ENCODE data around the gene EME2. TPM values are rescaled to one million over a fixed set of nuclear protein-coding genes. Genes with fewer than 3 reads are reported as not detected.
"Not testable (repeated sequence)": the region's sequence is repeated elsewhere in the genome, so short reads cannot be mapped to it uniquely, and the experiment has no call there.

EME2 gene, protein sequence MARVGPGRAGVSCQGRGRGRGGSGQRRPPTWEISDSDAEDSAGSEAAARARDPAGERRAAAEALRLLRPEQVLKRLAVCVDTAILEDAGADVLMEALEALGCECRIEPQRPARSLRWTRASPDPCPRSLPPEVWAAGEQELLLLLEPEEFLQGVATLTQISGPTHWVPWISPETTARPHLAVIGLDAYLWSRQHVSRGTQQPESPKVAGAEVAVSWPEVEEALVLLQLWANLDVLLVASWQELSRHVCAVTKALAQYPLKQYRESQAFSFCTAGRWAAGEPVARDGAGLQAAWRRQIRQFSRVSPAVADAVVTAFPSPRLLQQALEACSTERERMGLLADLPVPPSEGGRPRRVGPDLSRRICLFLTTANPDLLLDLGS
- 10 to 100 TPM in 2 of 4 donors, 1 to 10 TPM in 2; 5.4 to 16.4 (median 10.5) TPM for polyA plus RNA-seq (ENCODE audit: insufficient read length in 4 of 4)

DNA sequence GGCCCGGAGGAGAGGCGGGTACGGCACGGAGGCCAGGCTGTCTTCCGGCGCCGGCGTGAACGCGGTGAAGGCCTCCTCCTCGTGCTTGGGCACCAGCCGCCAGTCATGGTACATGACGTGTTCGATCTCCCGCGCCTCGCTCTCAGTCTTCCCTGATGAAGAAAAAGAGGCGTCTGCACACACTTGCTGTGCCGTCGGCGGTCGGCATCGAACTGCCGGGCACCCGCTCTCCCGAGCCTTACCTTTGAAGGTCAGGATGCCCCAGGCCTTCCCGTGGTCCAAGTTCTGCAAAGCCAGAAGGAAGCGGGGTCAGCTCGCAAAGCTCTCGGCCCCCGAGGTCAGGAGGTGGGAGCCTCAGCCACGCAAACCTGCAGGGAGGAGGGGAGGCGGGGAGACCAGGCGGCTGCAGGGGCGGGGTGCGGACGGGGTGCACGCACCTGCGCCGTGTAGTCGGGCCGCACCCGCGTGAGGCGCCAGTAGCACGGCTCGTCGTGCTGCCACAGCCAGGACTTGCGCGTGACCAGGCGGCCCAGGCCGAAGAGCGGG is at the start of gene EME2:
EME2 (plus strand) TSS at position 449 of the 546 bp plus-strand sequence. CDS start 418 bp downstream, outside the sequence.
- DNase-seq (ENCODE audit: low read depth in 4 of 4, low spot score in 2 of 4), result no peak

GRCh38 chr16:1723450-1724147 is 49.0 kb upstream of the EME2 start:
- no peak for DNase-seq (ENCODE audit: low read depth in 4 of 4, low spot score in 2 of 4)

DNA sequence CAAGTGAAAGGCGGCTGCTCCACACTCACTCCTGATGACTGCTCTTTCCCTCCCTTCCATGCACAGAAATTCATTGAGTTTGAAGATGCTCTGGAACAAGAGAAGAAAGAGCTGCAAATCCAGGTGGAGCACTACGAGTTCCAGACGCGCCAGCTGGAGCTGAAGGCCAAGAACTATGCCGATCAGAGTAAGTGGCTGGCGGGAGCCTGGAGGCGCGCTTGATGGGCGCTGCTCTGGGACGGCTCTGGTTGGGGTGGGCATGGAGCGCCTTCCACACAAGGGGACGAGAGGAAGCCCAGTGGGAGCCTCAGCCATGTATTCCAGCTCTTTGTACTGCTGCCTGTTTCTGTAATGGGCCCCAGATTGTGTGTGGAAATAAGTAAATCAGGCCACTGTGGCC is 48.1 kb upstream of the EME2 start:
- no peak for DNase-seq (ENCODE audit: low read depth in 4 of 4, low spot score in 2 of 4)

DNA sequence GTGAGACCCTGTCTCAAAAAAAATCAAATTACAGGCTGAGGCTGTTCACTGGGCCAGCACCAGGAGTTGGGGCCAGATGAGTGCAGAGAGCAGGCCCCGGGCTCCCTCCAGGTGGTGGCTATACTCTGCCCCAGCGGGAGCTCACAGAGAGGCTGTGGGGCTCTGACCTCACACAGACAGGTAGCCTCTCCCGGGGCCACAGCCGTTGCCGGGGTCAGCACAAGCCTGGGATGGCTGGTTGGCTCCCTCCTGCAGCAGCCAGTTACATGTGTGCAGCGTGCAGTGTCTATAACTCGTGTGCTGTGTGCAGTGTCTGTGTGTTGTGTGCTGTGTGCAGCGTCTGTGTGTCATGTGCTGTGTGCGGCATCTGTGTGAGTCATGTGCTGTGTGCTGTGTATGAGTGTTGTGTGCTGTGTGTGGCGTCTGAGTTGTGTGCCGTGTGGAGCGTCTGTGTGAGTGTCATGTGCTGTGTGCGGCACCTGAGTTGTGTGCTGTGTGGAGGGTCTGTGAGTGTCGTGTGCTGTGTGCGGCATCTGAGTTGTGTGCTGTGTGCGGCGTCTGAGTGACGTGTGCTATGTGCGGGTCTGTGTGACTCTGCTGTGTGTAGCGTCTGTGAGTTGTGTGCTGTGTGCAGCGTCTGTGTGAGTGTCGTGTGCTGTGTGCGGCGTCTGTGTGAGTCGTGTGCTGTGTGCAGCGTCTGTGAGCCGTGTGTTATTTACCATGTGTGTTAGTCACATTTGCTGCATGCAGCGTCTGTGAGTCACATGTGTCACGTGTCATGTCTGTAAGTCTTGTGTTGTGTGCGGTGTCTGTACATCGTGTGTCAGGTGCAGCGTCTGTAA is 45.7 kb upstream of the EME2 start:
- DNase-seq (ENCODE audit: low read depth in 4 of 4, low spot score in 2 of 4), result no peak

GRCh38 chr16:1727651-1728624 is 44.7 kb upstream of the EME2 start:
- no peak for DNase-seq (ENCODE audit: low read depth in 4 of 4, low spot score in 2 of 4)

GRCh38 chr16:1729026-1729425 is 43.6 kb upstream of the EME2 start:
- DNase-seq (ENCODE audit: low read depth in 4 of 4, low spot score in 2 of 4), result no peak

DNA sequence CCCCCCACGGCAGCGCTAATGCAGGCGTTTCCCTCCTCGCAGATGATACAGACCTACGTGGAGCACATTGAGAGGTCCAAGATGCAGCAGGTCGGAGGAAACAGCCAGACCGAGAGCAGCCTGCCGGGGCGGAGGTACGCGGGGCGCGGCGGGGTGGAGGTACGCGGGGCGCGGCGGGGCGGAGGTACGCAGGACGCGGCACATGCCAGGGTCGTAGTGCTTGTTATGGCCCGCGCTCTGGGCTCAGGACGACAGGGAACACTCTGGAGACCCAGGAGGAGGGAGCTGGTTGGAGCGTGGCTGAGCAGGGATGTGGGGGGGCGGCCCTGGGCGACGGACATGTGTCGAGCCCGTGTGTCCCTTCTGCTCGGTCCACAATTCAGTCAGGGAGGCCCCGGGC is 43.2 kb upstream of the EME2 start:
- no peak for DNase-seq (ENCODE audit: low read depth in 4 of 4, low spot score in 2 of 4)

- DNase-seq (ENCODE audit: low read depth in 4 of 4, low spot score in 2 of 4), result no peak
Measured at GRCh38 chr16:1731073-1731472, 41.5 kb upstream of the EME2 start.

DNA sequence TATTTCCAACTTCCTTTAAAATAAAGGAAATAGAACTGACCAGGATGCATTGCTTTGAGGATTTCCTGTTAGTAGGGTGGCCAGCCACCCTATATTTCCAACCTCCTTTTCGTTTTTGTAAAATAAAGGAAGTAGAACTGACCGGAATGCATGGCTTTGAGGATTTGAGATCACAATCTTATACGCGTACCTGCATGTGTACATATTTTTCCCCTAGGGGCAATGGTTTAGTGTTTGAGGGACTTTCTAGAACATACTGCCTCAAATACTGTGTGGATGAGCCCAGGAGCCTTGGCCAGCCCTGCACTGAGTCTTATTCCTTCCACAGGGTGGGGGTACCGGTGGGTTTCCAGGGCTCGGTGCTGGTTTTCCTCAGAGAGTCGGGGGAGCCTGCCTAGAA is 41.0 kb upstream of the EME2 start:
- DNase-seq (ENCODE audit: low read depth in 4 of 4, low spot score in 2 of 4), result no peak

- no peak for DNase-seq (ENCODE audit: low read depth in 4 of 4, low spot score in 2 of 4)
Measured at GRCh38 chr16:1732071-1732470, 40.5 kb upstream of the EME2 start.

DNA sequence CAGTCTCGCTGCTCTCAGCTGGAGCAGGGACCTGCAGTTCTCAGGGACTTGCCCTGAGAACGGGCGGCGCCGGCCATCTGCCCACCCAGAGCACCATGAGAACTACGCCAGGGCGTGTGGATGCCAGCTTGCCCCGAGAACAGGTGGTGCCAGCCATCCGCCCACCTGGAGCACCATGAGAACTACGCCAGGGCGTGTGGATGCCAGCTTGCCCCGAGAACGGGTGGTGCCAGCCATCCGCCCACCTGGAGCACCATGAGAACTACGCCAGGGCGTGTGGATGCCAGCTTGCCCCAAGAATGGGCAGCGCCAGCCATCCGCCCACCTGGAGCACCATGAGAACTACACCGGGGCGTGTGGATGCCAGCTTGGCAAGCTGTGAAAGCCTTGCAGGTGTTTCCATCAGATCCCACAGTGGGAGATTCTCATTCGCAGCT is 40.0 kb upstream of the EME2 start:
- DNase-seq (ENCODE audit: low read depth in 4 of 4, low spot score in 2 of 4), result not testable (repeated sequence)

GRCh38 chr16:1734123-1734522 is 38.5 kb upstream of the EME2 start:
- DNase-seq (ENCODE audit: low read depth in 4 of 4, low spot score in 2 of 4), result no peak

GRCh38 chr16:1734816-1735215 is 37.8 kb upstream of the EME2 start:
- DNase-seq (ENCODE audit: low read depth in 4 of 4, low spot score in 2 of 4), result no peak

- no peak for DNase-seq (ENCODE audit: low read depth in 4 of 4, low spot score in 2 of 4)
Measured at GRCh38 chr16:1740234-1740633, 32.4 kb upstream of the EME2 start.

- no peak for DNase-seq (ENCODE audit: low read depth in 4 of 4, low spot score in 2 of 4)
Measured at GRCh38 chr16:1740781-1741490, 31.7 kb upstream of the EME2 start.

DNA sequence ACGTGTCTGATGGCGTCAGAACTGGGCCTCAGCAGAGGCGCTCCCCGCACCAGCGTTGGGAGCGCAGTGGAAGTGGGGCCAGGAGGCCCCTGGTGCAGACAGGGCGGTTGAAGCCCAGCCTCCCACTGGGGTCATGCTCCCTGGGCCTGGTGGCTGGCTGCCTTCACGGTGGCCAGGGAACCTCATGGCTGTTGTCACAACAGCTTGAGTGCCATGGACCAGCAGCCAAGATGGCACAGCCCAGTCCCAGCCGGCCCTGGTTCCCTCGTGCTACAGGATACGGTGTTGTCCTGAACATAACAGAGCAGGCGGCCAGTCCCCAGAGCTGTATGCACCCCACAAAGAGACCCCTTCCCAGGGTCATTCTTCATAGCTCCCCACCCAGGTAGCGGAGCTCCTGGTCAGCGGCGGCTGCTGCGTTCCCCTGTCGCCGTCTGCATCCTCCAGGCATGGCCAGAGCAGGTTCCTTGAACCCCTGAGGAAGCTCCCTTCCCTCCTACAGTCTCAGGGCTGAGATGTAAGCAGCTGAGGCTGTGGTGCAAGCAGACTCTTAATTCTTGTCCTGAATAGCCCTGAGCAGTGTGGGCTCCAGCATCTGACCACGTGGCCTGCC is 31.0 kb upstream of the EME2 start:
- no peak for DNase-seq (ENCODE audit: low read depth in 4 of 4, low spot score in 2 of 4)

- no peak for DNase-seq (ENCODE audit: low read depth in 4 of 4, low spot score in 2 of 4)
Measured at GRCh38 chr16:1743376-1744337, 29.0 kb upstream of the EME2 start.

Measured in left renal cortex interstitium (tissue), 4 donors.